Fibroblast of skin of scalp (primary cell): ENCODE results near the gene MEN1.
A peak's percentile ranks its signal among the peaks of the same experiment; 100 is the strongest.
"Not testable (repeated sequence)": the region's sequence is repeated elsewhere in the genome, so short reads cannot be mapped to it uniquely, and the experiment has no call there.

Experiments
- DNase-seq: peaks from one replicate; pipeline ENCODE4 v3.0.0-alpha.2; 2013

Gene MEN1

GRCh38 chr11:64845776-64846129 is 35.4 kb upstream of the MEN1 start:
- DNase-seq = not testable (repeated sequence)

DNA sequence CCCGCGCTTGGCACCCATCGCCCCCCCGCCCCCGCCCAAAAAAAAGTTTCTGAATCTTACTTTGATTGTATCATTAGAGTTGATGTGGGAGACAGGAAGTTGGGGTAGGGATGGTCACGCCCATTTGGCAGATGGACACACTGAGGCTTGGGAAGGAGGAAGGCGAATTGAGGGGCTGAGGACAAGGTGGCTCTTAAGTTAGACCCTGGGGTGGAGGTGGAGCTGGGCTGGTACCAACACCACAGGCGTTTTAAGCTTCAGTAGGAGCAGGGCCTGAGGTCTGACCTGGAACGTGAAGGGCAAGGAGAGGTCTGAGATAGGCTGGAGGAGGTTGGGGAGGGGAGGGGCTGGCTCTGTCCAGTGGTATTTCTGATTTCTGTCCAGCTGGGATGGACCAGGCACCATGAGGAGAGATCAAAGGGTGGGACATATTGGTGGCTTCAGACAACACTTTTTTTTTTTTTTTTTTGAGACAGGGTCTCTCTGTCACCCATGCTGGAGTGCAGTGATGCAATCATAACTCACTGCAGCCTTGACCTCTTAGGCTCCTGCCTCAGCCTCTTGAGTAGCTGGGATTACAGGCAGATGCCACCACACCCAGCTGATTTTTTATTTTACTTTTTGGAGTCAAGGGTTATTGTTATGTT is 34.9 kb upstream of the MEN1 start:
- DNase-seq = no peak

- peak; percentile 64 for DNase-seq
These were observed 34.2 kb upstream of the MEN1 start, which contains the start of gene CDC42BPG for GRCh38 chr11:64844330-64845128. Gene CDC42BPG (minus strand): TSS chr11:64844653. CDS start chr11:64844569, 84 bp downstream.

GRCh38 chr11:64843686-64844329 is 33.5 kb upstream of the MEN1 start:
- no peak for DNase-seq

DNA sequence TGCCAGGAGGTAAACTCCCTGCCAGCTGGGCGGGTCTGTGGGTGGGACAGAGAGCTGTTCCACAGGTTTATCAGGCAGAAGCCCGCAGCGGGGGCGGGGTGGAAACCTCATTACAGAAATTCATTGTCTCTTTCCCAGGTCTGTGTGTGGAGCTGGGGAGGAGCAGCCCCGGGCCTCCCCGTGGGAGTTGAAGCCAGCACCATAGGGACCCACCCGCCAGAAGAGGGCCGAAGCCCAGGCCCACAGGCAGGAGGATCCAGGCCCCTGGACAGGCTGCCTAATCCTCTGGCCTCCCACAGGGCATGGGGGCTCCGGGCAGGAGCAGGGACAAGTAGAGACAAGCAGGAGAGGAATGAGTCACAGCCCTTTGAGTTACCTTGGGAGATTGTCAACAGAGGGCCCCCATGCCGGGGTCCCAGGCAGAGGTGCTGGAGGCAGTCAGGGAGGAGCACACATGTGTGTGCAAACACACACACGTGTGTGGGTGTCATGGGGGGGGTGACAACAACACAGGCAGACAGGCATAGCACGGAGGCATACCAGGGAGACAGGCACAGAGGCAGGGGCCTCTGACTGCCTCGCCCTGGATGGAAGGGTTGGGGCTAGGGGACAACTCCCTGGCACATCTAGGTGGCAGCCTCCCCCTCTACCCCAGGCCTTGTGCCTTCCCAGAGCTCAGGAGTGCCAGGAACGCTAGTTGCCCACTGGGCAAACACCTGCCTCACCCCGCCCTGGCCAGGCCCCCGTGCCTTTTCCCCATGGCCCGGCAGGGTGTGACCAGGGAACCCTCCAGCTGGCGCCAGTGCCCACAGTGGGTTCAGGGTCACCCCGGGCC is 32.7 kb upstream of the MEN1 start:
- no peak for DNase-seq

GRCh38 chr11:64842366-64842759 is 32.0 kb upstream of the MEN1 start:
- DNase-seq = no peak

DNA sequence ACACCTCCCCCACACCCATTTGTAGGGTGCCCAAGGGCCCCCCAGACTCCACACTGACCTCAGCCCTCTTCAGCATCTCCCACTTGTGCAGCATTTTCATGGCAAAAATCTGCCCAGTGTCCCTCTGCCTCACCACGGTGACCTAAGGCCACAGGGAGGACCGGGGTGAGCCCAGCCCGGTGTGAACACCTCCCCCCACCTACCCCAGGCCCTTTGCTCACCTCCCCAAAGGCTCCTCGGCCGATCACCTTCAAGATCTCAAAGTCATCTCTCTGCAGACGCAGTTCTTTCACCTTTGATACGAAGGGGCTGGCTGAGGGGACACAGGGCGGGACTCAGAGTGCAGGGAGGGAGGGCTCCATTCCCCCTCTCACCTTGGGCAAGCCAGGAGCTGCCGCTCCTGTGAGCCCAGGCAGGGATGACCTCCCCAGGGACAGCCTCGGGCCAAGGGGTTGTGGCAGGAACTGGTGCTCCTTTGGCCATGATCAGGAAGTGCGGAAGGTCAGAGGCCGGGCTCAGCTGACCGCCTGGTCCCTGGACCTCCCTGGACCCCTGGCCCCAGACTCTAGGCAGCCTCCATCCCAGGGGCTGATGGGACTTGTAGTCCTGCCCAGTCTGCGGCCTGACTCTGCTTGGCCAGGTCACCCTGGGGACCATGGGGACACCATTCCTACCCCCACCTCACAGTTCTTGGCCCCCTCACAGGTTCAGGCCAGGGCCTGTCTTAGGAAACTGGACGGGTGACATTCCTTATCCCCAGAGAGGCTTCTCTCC is 31.4 kb upstream of the MEN1 start:
- DNase-seq = no peak

DNA sequence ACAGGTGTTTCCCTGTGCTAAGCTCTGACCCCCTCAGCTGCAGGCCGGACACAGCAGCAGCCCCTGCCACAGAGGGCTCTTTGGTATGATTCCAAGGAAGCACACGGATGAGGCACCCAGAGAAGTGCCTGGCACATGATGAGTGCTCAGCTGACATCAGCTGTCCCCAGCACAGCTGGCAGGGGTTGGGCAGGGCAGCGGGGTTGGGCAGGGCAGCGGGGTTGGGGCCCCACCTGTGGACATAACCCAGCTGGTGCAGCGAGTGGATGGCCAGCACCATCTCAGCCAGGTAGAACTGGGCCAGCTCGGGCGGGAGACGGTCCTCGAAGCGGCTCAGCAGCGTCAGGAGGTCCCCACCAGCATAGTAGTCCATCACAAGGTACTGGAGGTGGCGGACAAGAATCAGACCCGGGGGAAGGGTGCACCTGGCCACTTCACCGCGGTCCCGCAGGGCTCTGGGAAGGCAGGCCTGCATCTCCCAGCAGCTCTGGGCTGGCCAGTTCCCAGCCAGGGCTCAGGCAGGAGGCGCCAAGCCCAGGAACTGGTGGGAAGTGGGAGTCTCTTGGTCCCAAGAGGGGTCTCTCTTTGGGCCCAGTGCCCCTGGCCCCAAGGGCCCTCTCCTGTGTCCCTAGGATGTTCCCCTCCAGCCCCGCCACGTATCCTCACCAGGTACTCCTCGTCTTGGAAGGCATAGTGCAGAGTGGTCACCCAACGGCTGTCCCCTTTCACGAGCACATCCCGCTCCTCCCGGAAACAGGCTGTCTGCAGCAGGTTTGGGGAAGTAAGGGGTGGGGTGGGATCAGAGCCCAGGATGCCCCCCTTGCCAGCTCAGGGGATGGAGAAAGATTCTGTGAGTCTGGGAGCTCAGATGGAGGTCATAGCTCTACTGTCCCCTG is 29.8 kb upstream of the MEN1 start:
- DNase-seq = no peak

- no peak for DNase-seq
These were observed 29.0 kb upstream of the MEN1 start for GRCh38 chr11:64839335-64839734.

DNA sequence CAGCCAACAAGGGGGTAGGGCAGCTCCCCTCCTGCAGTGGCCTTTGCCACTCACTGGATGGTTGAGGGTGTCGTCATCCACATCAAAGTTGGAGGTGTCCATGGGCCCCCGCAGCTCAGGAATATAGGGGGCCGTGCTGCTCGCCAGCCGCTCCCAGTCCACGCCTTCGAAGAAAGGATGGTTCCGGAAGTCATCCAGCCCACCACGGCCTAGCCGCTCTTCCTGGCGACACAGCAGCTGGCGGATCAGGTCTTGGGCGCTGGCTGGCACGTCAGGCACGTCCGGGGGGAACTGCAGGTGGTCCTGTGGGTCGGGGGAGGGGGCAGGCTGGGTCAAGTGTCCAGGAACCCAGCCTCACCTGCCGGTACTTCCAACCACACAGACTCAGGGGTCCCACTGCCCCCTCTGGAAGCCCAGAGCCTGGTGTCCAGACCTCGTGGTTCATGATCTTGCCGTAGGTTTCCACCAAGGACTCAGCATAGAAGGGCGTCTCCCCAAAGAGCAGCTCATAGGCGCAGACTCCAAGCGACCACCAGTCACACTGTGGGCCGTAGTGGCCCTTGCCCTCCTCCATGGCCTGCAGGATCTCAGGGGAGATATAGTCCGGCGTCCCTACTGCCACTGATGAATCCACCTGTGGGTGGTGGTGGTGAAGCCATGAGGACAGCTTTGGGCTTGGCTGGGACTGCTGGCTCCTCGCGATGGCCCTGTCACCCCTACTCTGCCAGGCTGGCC is 28.4 kb upstream of the MEN1 start:
- DNase-seq = no peak

DNA sequence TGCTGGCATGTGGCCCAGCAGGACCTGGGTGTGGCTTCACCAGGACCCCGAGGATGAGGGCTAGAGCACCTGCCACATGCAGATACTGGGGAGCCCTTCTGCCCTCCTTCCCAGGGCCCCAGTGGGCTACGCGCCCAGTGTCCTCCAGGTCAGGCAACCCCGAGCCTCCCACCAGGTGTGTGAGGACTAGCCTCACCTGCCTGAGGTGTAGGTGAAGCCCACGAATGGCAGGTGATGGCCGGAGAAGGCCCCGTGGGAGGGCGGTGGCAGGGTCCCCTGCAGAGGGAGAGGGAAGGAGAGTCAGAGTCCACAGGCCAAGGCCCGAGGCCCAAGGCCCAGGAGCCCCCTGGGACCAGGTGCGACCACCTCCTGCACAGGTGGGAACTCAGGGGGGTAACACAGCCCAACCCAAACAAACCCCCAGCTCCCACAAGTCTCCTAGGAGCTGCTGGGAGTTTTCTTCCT is 27.6 kb upstream of the MEN1 start:
- no peak for DNase-seq

DNA sequence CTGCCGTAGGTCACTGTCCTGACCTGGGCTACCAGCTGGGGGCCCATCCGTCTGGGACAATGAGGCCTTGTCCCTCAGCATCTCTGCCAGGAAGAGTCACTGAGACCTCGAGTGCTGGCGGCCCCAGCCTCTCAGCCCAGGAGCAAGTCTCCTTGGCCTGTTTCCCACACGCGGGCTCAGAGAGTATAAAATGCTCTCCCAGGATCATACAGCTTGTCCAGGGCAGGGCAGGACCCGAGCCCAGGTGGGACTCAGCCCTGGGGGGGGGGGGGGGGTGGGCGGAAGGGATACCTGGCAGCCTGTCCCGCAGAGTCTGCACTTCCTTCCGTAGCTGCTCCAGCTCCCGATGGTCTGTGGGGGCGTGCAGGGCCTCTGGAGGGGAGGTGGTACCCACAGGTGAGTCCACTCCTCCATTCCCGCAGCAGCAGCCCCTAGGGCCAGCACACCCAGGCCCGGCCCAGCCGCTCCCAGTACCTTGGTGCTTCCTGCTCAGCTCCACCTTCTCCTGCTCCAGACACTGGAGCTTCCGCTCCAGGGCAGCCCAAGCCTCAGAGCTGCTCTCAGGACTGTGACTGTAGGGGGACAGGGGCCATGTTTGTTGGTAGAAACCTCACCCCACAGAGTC is 26.2 kb upstream of the MEN1 start:
- no peak for DNase-seq

DNA sequence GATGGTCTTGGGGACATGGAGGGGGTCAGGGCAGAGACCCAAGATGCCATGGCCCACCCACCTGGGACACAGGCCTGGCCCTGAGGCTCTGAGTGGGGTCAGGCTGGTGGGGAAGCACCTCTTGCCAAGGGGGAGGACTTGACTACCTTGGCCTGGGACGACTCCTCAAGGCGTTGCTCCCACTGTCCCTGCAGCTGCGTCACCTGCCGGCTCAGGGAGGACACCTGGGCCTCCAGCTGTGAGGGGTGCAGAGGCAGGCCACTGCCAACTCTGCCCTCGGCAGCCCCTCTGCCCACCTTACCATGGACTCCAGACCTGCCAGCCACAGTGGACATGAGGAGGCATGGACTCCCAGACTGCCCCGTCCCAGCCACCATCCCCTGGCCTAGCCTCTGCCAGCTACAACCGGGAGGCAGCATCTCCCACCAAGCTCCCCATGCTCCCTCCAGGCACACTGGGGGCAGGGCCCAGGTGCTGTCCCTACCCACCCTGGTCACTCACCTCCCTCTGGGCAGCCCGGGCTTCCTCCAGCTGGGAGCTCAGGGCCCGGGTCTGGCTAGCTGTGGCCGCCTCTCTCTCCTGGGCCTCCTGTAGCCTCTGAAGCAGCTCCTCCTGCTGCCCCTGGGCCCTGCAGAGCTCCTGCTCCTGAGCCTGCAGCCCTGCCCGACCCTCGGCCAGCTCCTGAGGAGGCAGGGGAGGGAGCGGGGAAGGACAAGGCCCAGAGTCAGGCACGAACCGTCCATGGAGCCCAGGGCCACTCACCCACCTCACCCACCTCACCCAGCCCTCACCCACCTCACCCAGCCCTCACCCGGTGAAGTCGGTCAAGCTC is 25.5 kb upstream of the MEN1 start:
- DNase-seq = no peak

- no peak for DNase-seq
These were observed 24.6 kb upstream of the MEN1 start for GRCh38 chr11:64834723-64835615.

DNA sequence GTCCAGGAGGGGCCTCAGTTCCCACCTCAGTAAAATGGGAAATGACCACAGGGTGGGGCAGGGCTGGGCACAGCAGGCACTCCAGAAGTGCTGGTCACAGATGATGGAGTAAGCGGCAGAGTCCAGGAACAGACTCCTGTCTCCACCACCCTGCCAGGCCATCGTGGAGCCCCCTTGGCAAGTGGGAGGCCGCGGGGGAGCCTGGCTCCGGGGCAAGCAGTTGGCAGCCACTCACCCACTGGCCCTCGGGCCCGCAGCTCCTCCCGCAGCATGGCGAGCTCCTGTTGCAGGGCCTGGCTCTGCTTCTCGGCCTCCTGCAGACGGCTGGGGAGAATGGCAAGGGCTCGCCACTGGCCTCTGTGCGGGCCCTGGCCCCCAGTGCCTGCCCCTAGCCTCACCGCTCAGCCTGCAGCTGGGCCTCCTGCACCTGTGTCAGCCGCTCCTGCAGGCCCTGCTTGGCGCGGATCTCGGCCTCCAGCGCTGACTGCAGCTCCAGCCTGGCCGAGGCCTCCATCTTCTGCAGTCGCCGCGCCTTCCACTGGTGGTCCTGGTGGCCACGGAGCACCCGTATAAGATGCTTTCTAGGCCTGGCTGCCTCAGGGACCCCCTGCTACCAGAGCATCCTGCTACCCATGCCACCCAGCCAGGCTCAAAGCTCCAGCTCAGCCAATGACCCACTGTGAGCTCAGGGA is 23.8 kb upstream of the MEN1 start:
- no peak for DNase-seq

DNA sequence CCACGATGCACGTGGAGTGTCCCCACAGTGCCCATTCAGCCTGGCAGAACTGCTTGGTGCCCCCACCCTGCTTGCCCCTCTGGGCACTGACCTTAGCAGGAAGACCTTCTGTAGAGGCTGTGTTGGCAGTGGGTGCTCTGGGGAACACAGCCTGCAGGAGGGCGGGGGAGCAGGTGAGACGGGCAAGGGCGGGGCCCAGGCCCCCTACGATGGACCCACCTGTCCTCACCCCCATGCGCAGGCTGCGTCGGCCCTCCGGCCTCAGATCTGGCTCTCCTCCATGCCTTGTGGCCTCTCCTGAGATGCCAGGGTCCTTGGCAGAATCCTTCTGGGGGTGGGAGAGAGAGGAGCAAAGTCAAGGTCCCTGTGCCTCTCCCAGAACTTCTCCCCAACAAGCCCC is 23.2 kb upstream of the MEN1 start:
- no peak for DNase-seq

GRCh38 chr11:64833198-64833502 is 22.8 kb upstream of the MEN1 start:
- DNase-seq = no peak
